Activated T-cell treated with anti-CD3 and anti-CD28 coated beads, Interleukin-2, amount 50 U/mL, for 72 hours (primary cell): ENCODE data around the gene CD3D. TPM values are rescaled to one million over a fixed set of nuclear protein-coding genes. Genes with fewer than 3 reads are reported as not detected.
A peak's percentile ranks its signal among the peaks of the same experiment; 100 is the strongest.

Source experiments
- ATAC-seq, 2 donors: fragments of 150-1000 bp; cut with Tn5 transposase; replicated peaks in 1 of 2; 2 replicates each; pipeline ENCODE4 v1.10.0; 2021; ENCODE audit warnings: moderate library complexity in 2 of 2, mild to moderate bottlenecking in 1 of 2
- DNase-seq, 2 donors: peaks; one replicate each; pipeline ENCODE4 v3.0.0; 2021 to 2022; ENCODE audit warnings: mixed read lengths in 1 of 2
- H3K27ac Mint-ChIP-seq: one replicate; pipeline ENCODE4 v1.8.0; 2022; ENCODE audit warnings: mild to moderate bottlenecking, moderate library complexity, mixed read lengths
- H3K27me3 Mint-ChIP-seq: one replicate; pipeline ENCODE4 v1.8.0; 2022; ENCODE audit warnings: low read depth, mixed read lengths
- H3K36me3 Mint-ChIP-seq, 2 donors: one replicate each; pipeline ENCODE4 v1.8.0; 2022; ENCODE audit warnings: mixed read lengths in 2 of 2, mild to moderate bottlenecking in 1 of 2; ENCODE audit not compliant: insufficient read depth in 2 of 2
- H3K4me1 Mint-ChIP-seq: one replicate; pipeline ENCODE4 v1.8.0; 2022; ENCODE audit warnings: low read depth, mixed read lengths
- H3K4me3 Mint-ChIP-seq, 2 donors: one replicate each; pipeline ENCODE4 v1.8.0; 2022; ENCODE audit warnings: mild to moderate bottlenecking in 2 of 2, mixed read lengths in 2 of 2, moderate library complexity in 2 of 2
- H3K9me3 Mint-ChIP-seq, 2 donors: one replicate each; pipeline ENCODE4 v1.8.0; 2022; ENCODE audit warnings: mixed read lengths in 2 of 2
- total RNA-seq, 2 donors: library from RNA; stranded (reverse); gene quantifications; one replicate each; pipeline ENCODE4 v1.2.3, GENCODE V29; 2022

The CD3D gene
- total RNA-seq, 2 donors from 2014 or later, result 245 to 250 TPM

- peak overlapping the region; percentile 100 for H3K27ac Mint-ChIP-seq
- peaks cover 28 to 44% of the 10 kb centered on the region in 2 donors for H3K36me3 Mint-ChIP-seq
- no peaks in the 10 kb centered on the region for H3K9me3 Mint-ChIP-seq
- DNase-seq (peak; percentile 50 to 52), ATAC-seq (peak; percentile 61 to 64)
- H3K27me3 Mint-ChIP-seq, result no peaks in the 10 kb centered on the region
- H3K4me1 Mint-ChIP-seq, result peaks cover 81% of the 10 kb centered on the region
- H3K4me3 Mint-ChIP-seq, result peak overlapping the region; percentile 98 to 100
Measured at GRCh38 chr11:118306556-118306955, 35.9 kb downstream of the CD3D start.

GRCh38 chr11:118305726-118306125 lies 36.8 kb downstream of the CD3D start:
- no peaks in the 10 kb centered on the region for H3K27me3 Mint-ChIP-seq
- peak overlapping the region; percentile 100 for H3K27ac Mint-ChIP-seq
- H3K36me3 Mint-ChIP-seq, result peaks cover 26 to 40% of the 10 kb centered on the region in 2 donors
- H3K4me1 Mint-ChIP-seq, result peaks cover 73% of the 10 kb centered on the region
- no peak for ATAC-seq
- no peak for DNase-seq
- H3K9me3 Mint-ChIP-seq, result no peaks in the 10 kb centered on the region
- H3K4me3 Mint-ChIP-seq, result peak overlapping the region; percentile 98 to 100

GRCh38 chr11:118304568-118305248 lies 37.8 kb downstream of the CD3D start, which contains the start of gene CD3E:
Gene CD3E (plus strand): TSS chr11:118304730. CDS start chr11:118304953, 223 bp downstream.
- DNase-seq (peak; percentile 76 to 77), ATAC-seq (peak; percentile 80 to 82)
- H3K4me1 Mint-ChIP-seq, result peaks cover 64% of the 10 kb centered on the region
- no peaks in the 10 kb centered on the region for H3K9me3 Mint-ChIP-seq
- H3K27ac Mint-ChIP-seq, result peak within 1 kb of the TSS; percentile 100
- H3K4me3 Mint-ChIP-seq, result peak within 1 kb of the TSS; percentile 98 to 100
- peaks cover 23 to 35% of the 10 kb centered on the region in 2 donors for H3K36me3 Mint-ChIP-seq
- no peaks in the 10 kb centered on the region for H3K27me3 Mint-ChIP-seq

DNA sequence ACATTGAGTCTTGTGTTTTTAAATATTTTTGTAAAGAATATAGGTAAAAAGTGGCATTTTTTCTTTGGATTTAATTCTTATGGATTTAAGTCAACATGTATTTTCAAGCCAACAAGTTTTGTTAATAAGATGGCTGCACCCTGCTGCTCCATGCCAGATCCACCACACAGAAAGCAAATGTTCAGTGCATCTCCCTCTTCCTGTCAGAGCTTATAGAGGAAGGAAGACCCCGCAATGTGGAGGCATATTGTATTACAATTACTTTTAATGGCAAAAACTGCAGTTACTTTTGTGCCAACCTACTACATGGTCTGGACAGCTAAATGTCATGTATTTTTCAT lies 38.3 kb downstream of the CD3D start:
- Mint-ChIP-seq H3K4me1 (peaks cover 59% of the 10 kb centered on the region), H3K36me3 (peaks cover 23 to 32% of the 10 kb centered on the region in 2 donors), H3K4me3 (peak overlapping the region; percentile 98 to 100), H3K27ac (peak overlapping the region; percentile 100), H3K27me3 (no peaks in the 10 kb centered on the region), H3K9me3 (no peaks in the 10 kb centered on the region)
- DNase-seq (no peak), ATAC-seq (peak; percentile 24 to 35)

DNA sequence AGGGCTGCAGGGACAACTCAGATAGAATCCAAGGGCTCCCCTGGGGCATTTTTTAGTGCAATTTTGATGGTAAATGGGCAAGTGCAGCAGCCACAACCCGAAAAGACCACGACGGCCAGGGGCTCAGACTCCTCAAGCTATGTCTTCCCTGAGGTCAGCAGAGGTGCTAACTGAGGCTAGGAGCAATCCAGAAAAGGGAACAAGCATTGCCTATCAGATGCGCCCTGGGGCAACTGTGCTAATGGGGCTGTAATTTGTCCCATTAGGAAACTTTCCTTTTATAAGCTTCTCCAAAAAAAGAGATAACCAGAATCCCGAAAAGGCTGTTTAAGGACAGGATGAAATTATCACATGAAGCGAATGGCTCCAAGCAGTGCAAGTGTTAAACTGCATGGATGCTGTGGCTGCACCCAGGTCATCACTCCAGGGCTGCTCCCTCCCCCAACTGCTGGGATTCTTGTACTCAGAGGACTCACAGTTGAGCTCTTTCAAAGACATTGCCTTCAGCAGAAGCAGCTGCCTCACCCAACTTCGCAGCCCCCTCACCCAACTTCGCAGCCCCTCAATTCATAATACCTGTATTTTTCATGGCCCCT lies 40.8 kb downstream of the CD3D start:
- peaks cover 13 to 14% of the 10 kb centered on the region in 2 donors for H3K36me3 Mint-ChIP-seq
- no peaks in the 10 kb centered on the region for H3K27me3 Mint-ChIP-seq
- H3K27ac Mint-ChIP-seq, result no peak overlapping the region

DNA sequence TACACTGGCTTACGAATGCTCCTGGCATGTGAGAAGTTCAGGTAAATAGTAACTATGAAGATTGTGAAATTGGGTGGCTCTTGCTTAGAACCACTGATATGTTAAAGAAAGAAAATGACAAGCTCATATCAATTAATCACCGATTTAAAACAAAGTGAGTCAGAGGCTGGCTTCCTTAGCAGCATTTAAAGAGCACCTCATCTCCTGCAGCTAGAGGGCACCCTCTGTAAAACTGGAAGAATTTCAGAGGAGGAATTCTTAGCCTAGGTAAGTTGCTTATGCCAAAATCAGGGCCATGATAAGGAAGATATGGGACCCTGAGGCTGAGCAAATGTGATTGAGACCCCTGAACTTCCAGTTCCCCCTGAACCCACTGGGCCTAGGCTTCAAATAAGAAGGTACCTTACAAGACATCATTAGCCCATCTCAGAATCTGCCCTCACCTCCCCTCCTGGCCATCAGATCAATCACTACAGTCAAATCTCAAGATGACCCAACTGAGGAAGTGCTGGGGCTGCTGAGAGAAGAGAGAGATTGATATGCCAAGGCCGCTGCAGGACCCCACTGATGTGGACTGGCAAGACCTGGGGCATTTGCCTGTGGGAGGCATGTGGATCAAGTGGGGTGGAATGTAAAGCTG lies 46.6 kb downstream of the CD3D start:
- no peaks in the 10 kb centered on the region for H3K27me3 Mint-ChIP-seq
- ATAC-seq (peak; percentile 71 to 76), DNase-seq (peak in 1 of 2 donors; percentile 38)
- peak overlapping the region; percentile 7 for H3K27ac Mint-ChIP-seq
- H3K36me3 Mint-ChIP-seq, result no peaks in the 10 kb centered on the region
- H3K4me3 Mint-ChIP-seq, result peak overlapping the region; percentile 14 to 17
- peaks cover 22% of the 10 kb centered on the region for H3K4me1 Mint-ChIP-seq
- no peaks in the 10 kb centered on the region for H3K9me3 Mint-ChIP-seq

More for the DNA sequence above, 40.8 kb downstream of the CD3D start:
- DNase-seq, result no peak
- Mint-ChIP-seq H3K4me1 (peaks cover 34% of the 10 kb centered on the region), H3K4me3 (no peak overlapping the region), H3K9me3 (no peaks in the 10 kb centered on the region)
- ATAC-seq, result no peak

DNA sequence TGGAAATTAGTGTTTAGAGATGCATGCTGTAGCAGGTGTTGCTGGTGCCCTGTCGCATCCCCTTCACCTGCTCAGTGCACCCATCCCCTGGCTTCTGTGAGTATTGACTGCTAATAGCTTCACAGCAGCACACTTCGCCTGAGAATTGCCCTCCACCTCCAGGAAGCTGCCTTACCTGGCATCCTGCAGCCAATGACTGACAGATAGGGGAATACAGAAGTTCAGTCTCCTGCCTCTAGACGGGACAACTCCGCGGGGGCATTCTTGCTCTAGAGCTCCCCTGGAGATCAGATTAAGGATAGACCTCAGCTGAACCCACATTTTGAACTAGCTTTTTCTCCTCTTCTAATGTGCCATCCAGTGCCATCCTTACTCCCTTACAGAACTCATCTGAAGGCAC lies 47.3 kb downstream of the CD3D start:
- Mint-ChIP-seq H3K9me3 (no peaks in the 10 kb centered on the region), H3K27ac (no peak overlapping the region), H3K4me3 (no peak overlapping the region), H3K4me1 (peaks cover 27% of the 10 kb centered on the region), H3K27me3 (no peaks in the 10 kb centered on the region), H3K36me3 (no peaks in the 10 kb centered on the region)
- no peak for ATAC-seq
- no peak for DNase-seq

GRCh38 chr11:118294053-118294452 lies 48.5 kb downstream of the CD3D start:
- DNase-seq (no peak), ATAC-seq (no peak)
- Mint-ChIP-seq H3K4me1 (peaks cover 36% of the 10 kb centered on the region), H3K27ac (no peak overlapping the region), H3K9me3 (peaks cover 2% of the 10 kb centered on the region in 2 donors), H3K27me3 (no peaks in the 10 kb centered on the region), H3K36me3 (peaks cover 5 to 6% of the 10 kb centered on the region in 2 donors), H3K4me3 (no peak overlapping the region)

GRCh38 chr11:118291477-118292135 lies 50.9 kb downstream of the CD3D start:
- DNase-seq (no peak), ATAC-seq (no peak)
- Mint-ChIP-seq H3K9me3 (peaks cover 2% of the 10 kb centered on the region in 2 donors), H3K36me3 (peaks cover 5 to 6% of the 10 kb centered on the region in 2 donors), H3K27me3 (no peaks in the 10 kb centered on the region), H3K4me3 (no peak overlapping the region), H3K27ac (no peak overlapping the region), H3K4me1 (peaks cover 47% of the 10 kb centered on the region)

- DNase-seq (peak; percentile 43 to 46), ATAC-seq (peak; percentile 79 to 81)
- Mint-ChIP-seq H3K4me1 (peaks cover 47% of the 10 kb centered on the region), H3K9me3 (peaks cover 2% of the 10 kb centered on the region in 2 donors), H3K27me3 (no peaks in the 10 kb centered on the region), H3K4me3 (no peak overlapping the region), H3K36me3 (peaks cover 5 to 6% of the 10 kb centered on the region in 2 donors), H3K27ac (no peak overlapping the region)
Measured at GRCh38 chr11:118290923-118291322, 51.6 kb downstream of the CD3D start.

DNA sequence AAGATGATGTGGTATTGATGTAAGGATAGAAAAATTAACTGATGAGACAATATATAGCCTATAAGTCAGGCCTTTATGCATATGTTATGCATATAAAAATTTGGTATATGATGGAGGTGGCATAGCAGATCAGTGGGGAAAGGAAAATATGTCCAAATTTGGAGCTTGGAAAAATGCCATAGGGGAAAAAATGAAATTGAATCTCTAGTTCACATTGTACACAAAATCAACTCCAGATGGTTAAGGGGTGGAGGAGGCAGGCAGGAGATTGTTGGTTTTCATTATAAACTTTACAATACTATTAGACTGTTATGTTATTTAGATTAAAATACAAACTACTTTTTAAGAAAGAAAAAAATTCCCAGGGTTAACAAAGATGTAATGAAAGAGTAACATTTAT lies 53.1 kb downstream of the CD3D start:
- DNase-seq, result no peak
- Mint-ChIP-seq H3K27me3 (no peaks in the 10 kb centered on the region), H3K4me1 (peaks cover 48% of the 10 kb centered on the region), H3K9me3 (peaks cover 2% of the 10 kb centered on the region in 2 donors), H3K36me3 (peaks cover 5 to 6% of the 10 kb centered on the region in 2 donors), H3K4me3 (no peak overlapping the region), H3K27ac (no peak overlapping the region)
- no peak for ATAC-seq
